Measurements from ENCODE around the gene OR6Q1. TPM values are rescaled to one million over a fixed set of nuclear protein-coding genes. Genes with fewer than 3 reads are reported as not detected.

Gene OR6Q1
- polyA plus RNA-seq, 4 donors: not detected

DNA sequence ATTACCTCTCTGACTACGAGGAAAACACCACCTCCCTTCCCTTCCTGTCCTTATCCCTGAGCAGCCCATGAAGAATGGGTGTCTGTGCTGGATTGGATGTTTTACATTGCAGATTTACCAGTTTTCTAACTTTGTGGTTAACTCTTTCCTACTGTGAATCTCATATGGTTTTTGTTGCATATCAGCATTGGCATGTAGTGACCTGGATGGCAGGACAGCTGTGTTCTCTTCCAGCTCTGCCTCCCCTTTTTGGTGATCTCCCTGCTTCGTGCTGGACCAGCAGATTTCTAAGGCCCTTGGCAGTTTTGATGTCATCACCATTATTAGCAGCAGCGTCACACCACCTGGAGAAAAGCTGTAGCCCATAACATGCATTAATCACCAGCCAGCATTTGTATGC, 26.7 kb downstream of the OR6Q1 start:
- DNase-seq (ENCODE audit: low read depth in 4 of 4, low spot score in 2 of 4): no peak

DNA sequence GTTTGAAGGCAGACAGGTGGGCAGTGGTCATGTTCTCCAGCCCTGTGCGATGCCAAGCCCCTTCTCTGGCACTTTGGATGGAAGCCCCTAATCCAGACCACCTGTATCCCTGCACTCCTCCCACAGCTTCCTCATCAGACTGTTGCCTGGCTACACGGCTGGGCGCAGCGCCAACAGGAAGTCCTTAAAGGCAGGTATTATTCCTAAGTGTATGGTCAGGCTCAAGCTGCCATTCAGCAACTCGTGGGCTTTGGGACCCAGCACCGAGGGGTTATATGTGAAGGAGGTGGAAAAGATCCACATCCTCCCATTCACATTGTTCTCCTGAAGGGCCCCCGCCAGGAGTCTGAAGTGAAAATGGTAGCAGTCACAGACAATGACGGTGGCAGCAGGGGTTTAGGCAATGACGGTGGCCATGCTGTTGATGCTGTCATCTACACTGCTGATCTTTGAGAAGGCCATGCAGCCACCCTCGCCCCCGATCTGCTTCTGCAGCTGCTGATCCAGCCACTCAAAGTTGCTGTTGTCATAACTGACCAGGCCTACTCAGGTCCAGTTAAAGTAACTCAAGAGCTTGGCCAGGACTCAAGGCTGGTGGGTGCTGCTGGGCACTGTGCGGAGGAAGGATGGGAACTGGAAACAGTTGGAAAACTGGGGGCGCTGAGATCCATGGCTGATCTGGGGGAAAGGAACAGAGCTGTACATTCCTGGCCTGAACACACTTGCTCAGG, 27.7 kb downstream of the OR6Q1 start:
- no peak for DNase-seq (ENCODE audit: low read depth in 4 of 4, low spot score in 2 of 4)

DNA sequence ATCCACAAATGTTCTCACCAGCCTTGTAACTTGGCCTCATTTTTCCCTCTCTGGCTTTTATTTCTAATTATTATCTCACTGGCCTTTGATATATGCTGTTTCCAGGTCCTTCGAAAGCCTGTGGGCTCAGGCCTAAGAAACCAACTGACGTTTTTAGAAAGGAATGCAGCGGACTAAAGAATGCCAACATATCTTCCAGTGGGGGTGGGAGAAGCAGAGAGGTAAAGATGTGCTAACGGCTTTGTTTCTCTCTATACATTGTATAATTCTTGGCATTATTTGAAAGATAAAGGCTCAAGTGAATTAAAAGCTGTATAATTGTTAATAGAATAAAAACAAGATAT, 28.2 kb downstream of the OR6Q1 start:
- no peak for DNase-seq (ENCODE audit: low read depth in 4 of 4, low spot score in 2 of 4)

DNA sequence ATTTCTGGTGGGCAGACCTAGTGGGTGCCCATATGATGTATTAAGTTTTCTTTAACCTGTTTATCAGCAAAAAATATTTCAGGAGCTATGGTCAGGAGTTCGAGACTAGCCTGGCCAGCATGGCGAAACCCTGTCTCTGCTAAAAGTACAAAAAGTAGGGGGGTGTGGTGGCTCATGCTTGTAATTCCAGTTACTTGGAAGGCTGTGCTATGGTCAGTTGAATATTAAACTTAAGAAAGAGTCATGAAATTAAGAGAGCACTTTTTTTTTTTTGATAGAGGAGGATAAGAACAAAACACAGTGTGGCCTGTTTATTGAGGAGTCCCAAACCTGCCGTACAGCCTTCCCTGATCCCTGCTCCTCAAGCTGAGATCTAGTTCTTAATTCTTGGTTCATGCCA, 29.8 kb downstream of the OR6Q1 start:
- no peak for DNase-seq (ENCODE audit: low read depth in 4 of 4, low spot score in 2 of 4)

DNA sequence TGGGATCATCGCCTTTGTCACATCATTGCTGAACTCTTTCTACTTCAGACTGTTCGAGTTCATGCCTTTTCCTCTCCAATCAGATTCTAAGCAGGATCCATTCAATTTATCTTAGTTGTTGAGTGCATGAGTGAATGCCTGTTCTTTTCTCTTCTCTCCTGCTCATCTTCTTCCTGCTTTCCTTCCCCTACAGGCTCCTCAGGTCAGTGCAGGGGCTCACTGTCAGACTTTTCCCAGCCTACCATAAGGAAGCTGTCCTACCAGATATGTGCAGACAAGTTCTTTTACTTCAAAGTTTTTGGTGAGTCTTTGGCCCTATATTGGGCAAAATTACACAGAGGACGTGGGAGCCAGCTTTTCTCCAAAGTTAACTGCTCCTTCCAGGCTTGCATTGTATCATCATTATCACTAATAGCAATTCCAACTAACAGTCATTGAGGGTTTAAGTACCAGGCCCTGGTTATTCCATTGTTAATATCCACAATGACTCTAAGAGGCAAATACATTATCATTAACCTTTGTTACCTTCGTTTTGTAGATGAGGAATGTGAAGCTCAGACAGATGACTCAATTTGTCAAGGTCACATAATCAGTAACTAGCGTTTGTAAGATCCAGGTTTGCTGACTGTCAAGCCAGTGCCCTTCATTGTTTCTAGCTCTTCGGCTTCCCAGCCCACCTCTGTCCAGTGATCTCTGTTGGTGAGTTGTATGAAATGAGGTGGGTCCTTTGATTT, 30.4 kb downstream of the OR6Q1 start:
- DNase-seq (ENCODE audit: low read depth in 4 of 4, low spot score in 2 of 4): no peak

DNA sequence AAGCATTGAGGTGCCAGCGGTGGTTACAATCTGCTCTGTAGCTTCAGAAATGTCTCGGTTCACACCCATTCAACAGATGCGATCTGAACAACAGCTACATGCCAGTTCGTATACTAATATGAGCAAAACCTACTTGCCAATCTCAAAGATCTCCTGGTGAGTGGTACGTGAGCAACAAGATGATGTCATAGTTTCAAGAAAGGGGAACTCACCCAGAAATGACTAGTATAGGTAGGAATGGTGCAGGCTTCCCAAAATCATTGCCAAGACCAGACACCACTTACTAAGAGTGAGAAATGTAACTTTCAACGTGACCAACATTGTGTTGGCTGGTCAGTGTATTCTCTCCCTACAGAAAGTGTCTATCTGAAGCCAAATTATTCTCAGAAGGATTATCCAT, 31.1 kb downstream of the OR6Q1 start:
- no peak for DNase-seq (ENCODE audit: low read depth in 4 of 4, low spot score in 2 of 4)

DNA sequence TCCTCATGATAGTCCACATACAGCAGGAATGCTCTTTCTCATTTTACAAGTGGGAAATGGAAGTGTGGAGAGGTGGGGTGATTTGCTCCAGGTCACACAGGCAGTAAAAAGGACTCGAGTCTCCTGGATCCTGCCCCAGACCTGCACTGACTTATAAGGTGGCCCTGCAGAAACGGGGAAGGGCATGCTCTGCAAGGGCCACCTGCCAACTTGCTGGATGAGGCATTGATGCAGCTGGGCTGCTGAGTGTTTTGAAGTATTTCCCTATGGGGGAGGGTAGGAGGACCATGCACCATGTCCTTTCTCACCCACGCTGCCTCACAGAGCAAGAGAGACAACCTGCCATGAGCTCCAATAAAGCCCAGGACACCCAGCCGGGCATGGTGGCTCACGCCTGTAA, 36.9 kb downstream of the OR6Q1 start:
- DNase-seq (ENCODE audit: low read depth in 4 of 4, low spot score in 2 of 4): no peak

DNA sequence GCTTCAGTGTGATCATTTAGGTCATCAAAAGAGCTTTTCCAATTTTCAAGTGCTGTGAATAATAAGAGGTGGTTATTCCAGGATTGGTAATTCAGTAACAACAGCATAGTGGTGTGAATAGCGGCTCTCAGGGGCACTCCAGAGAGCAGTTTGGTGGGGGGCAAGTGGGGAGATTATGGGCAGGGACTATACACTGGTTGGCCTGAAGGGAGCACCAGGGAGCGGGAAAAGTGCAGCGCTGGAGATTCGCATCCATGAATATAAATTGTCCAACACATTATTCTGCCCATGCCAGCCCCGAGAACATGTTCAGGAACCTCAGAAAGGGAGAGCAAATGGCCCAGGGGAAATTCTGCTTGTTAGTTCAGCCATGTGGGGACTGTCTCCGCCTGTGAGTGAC, 37.9 kb downstream of the OR6Q1 start:
- no peak for DNase-seq (ENCODE audit: low read depth in 4 of 4, low spot score in 2 of 4)

DNA sequence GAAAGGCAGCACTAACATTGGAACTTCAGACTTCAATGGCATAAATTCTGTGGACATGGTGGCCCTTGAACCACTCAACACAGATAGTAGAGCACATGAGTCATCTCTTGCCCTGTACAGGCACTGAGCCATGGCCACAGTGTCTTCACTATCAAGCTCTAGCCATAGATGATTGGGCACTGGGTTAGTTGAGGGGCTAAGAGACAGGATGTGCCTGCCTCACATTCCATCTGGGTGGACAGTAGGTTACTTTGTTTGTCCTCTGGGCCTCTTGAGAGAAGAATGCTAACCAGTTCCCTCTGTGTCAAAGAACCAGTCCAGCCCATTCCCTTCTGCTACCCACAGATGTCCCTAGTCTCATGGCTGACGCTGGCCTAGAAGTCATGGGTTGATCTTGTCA, 39.8 kb downstream of the OR6Q1 start:
- no peak for DNase-seq (ENCODE audit: low read depth in 4 of 4, low spot score in 2 of 4)

DNA sequence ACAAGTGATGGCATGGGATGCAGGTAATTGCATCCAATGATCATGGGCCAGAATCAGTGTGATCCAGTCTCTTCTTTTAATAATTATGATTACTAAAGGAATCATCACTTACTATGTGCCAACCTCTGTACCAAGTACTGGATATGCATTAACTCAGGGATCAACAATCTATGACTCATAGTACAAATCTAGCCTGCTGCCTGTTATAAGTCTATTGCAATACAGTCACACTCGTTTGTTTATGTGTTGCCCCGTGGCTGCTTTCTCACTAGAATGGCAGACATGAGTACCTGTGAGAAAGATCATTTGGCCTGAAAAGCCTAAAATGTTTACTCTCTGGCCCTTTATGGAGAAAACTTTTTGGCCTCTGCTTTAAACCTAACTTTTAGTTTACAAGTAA, 45.0 kb downstream of the OR6Q1 start:
- no peak for DNase-seq (ENCODE audit: low read depth in 4 of 4, low spot score in 2 of 4)

Other genes with a start within 250 kb of the OR6Q1 start
- not detected for gene OR9Q1, start 7.1 kb upstream of the OR6Q1 start, polyA plus RNA-seq (ENCODE audit: insufficient read length in 4 of 4)
- not detected for gene OR9I1, start 94.6 kb downstream of the OR6Q1 start, polyA plus RNA-seq (ENCODE audit: insufficient read length in 4 of 4)
- not detected for gene OR9Q2, start 158.1 kb downstream of the OR6Q1 start, polyA plus RNA-seq (ENCODE audit: insufficient read length in 4 of 4)
- not detected for gene OR1S2, start 173.2 kb downstream of the OR6Q1 start, polyA plus RNA-seq (ENCODE audit: insufficient read length in 4 of 4)
- gene OR1S1, start 181.8 kb downstream of the OR6Q1 start, polyA plus RNA-seq (ENCODE audit: insufficient read length in 4 of 4): not detected
- gene OR10Q1, start 198.0 kb downstream of the OR6Q1 start, polyA plus RNA-seq (ENCODE audit: insufficient read length in 4 of 4): not detected
- not detected for gene OR10W1, start 237.3 kb downstream of the OR6Q1 start, polyA plus RNA-seq (ENCODE audit: insufficient read length in 4 of 4)